SU-DHL-6 (cell line): ENCODE results near the gene ANAPC2.

ENCODE experiments used
- EZH2phosphoT487 ChIP-seq: fragments of 200-600 bp; sonication (generic), shearing (Covaris generic); conservative IDR thresholded peaks from 2 replicates; pipeline ENCODE4 v1.6.1; 2018; ENCODE audit warnings: mild to moderate bottlenecking, antibody characterized with exemption, low read length, moderate library complexity, mixed read lengths
- TF ChIP-seq, protein P1 (sequence below): fragments of 200-600 bp; sonication (generic); IDR thresholded peaks from one replicate; pipeline ENCODE4 v1.5.1; 2017; ENCODE audit warnings: antibody characterized with exemption, mild to moderate bottlenecking, low read length, moderate library complexity; ENCODE audit not compliant: insufficient read depth, poor library complexity, severe bottlenecking

DNA sequence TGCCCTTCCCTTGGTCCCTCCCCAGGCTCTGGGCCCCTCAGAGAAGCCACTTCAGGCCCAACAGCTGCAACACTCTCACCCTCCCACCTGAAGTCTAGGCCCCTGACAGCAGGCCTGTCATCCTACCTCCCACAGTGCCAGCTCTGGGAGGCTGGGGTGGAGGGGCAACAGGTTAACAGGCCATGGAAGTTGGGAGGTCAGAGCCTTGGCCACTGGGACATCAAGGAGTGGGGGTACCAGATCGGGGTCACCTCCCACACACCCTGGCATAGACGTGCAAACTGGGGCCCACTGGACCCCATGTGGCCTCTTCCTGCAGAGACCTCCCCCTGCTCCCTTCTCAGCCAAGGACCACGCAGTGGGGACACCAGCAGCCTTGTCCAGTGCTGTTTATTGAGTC, 2.9 kb upstream of the ANAPC2 start:
- TF ChIP-seq, protein P1, sequence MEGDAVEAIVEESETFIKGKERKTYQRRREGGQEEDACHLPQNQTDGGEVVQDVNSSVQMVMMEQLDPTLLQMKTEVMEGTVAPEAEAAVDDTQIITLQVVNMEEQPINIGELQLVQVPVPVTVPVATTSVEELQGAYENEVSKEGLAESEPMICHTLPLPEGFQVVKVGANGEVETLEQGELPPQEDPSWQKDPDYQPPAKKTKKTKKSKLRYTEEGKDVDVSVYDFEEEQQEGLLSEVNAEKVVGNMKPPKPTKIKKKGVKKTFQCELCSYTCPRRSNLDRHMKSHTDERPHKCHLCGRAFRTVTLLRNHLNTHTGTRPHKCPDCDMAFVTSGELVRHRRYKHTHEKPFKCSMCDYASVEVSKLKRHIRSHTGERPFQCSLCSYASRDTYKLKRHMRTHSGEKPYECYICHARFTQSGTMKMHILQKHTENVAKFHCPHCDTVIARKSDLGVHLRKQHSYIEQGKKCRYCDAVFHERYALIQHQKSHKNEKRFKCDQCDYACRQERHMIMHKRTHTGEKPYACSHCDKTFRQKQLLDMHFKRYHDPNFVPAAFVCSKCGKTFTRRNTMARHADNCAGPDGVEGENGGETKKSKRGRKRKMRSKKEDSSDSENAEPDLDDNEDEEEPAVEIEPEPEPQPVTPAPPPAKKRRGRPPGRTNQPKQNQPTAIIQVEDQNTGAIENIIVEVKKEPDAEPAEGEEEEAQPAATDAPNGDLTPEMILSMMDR, result no peak
- no peak for TF ChIP-seq EZH2phosphoT487
